Measurements from ENCODE around the gene CTBS. TPM values are rescaled to one million over a fixed set of nuclear protein-coding genes. Genes with fewer than 3 reads are reported as not detected.

Gene CTBS
- total RNA-seq, 4 donors from 2014 or later = 3.8 to 25.7 (median 16.2) TPM

- in situ Hi-C loops (cut with MboI; ENCODE audit: low pct_ligation_motif_present in 1 of 4, low pct_unique_long_range_greater_than_20kb in 1 of 4, low sequenced_read_pairs in 3 of 4) (no loop called here), intact Hi-C loops (cut with DNase I; ENCODE audit: low total_unique reads) (loop anchor here (10.0 kb wide), 2 partner anchors 68 to 98 kb away; partner anchors contain the start of gene CTBS)
- Histone ChIP-seq H3K4me1 (peaks cover 15 to 38% (median 27%) of the 10 kb centered on the region in 4 donors), H3K27ac (peak overlapping the region; percentile 96 to 99 (median 97)), H3K4me3 (peak overlapping the region; percentile 63 to 93 (median 74)), H3K36me3 (no peaks in the 10 kb centered on the region), H3K27me3 (no peaks in the 10 kb centered on the region), H3K9me3 (no peaks in the 10 kb centered on the region)
- TF ChIP-seq POLR2AphosphoS5 (IDR thresholded peaks at IDR 0.05) (peak in 1 of 3 donors; percentile 13), CTCF (IDR thresholded peaks at IDR 0.05) (no peak)
- 10 to 29% methylated on average over 11 to 26 of the region's 26 CpGs for WGBS, 2 donors (ENCODE audit: low coverage in 1 of 2)
- DNase-seq = no peak
These were observed 67.3 kb downstream of the CTBS start for GRCh38 chr1:84506729-84507453.

- Histone ChIP-seq H3K27ac (peak within 1 kb of the TSS; percentile 96 to 99 (median 97)), H3K9me3 (no peaks in the 10 kb centered on the region), H3K36me3 (no peaks in the 10 kb centered on the region), H3K4me3 (peak within 1 kb of the TSS; percentile 63 to 93 (median 74)), H3K27me3 (no peaks in the 10 kb centered on the region), H3K4me1 (peaks cover 15 to 45% (median 31%) of the 10 kb centered on the region in 4 donors)
- intact Hi-C loops (cut with DNase I; ENCODE audit: low total_unique reads) = loop anchor here (10.0 kb wide), 2 partner anchors 69 to 99 kb away; partner anchors contain the start of gene CTBS
- in situ Hi-C loops (cut with MboI; ENCODE audit: low pct_ligation_motif_present in 1 of 4, low pct_unique_long_range_greater_than_20kb in 1 of 4, low sequenced_read_pairs in 3 of 4) = no loop called here
- WGBS, 2 donors (ENCODE audit: low coverage in 1 of 2) = 1 to 20% methylated on average over 1 to 56 of the region's 60 CpGs
- DNase-seq = peak; percentile 99
- TF ChIP-seq CTCF (IDR thresholded peaks at IDR 0.05) = no peak
- peak; percentile 97 for TF ChIP-seq POLR2A (IDR thresholded peaks at IDR 0.05)
- TF ChIP-seq POLR2AphosphoS5 (IDR thresholded peaks at IDR 0.05) = peak; percentile 80 to 91 (median 86)
- TF ChIP-seq EP300 (IDR thresholded peaks at IDR 0.05; ENCODE audit: low read depth) = no peak
These were observed 68.1 kb downstream of the CTBS start, which contains the start of the genes GNG5 and SPATA1 for GRCh38 chr1:84506002-84506728. GNG5 (minus strand) TSS chr1:84506581; CDS start chr1:84506091, 490 bp downstream. SPATA1 (plus strand) TSS chr1:84506386; CDS start chr1:84516360, 9,974 bp downstream.

DNA sequence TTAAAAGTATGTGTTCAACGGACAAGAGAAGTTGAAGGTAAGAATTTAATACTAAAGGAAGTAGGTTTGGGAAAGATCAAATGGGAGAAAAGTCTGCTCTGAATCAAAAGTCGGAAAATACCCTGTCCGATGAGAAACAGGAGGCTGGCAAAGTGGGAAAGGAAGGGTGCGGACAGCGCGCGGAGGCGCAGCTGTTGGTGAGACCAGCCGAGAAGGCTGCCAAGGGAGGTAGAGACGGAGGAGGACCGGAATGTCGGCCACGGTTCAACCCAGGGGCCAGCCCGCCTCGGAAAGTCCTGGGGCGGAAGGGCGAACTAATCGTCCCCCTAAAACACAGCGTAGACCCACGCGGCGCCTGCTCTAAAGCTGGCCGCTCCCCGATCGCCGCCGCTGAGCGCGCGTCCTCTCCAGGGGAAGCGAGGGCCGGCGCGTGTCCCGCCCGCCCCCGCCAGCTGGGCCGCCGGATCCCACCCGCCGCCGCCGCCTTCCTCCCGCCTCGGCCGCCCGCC, 68.7 kb downstream of the CTBS start:
- H3K9me3 ChIP-seq = no peaks in the 10 kb centered on the region
- H3K4me1 ChIP-seq = peaks cover 19 to 51% (median 37%) of the 10 kb centered on the region in 4 donors
- DNase-seq = no peak

More for the DNA sequence above, 68.7 kb downstream of the CTBS start:
- intact Hi-C loops (cut with DNase I; ENCODE audit: low total_unique reads) = loop anchor here (10.0 kb wide), 2 partner anchors 69 to 99 kb away; partner anchors contain the start of gene CTBS
- H3K27ac ChIP-seq = peak overlapping the region; percentile 96 to 99 (median 97)
- in situ Hi-C loops (cut with MboI; ENCODE audit: low pct_ligation_motif_present in 1 of 4, low pct_unique_long_range_greater_than_20kb in 1 of 4, low sequenced_read_pairs in 3 of 4) = no loop called here
- H3K27me3 ChIP-seq = no peaks in the 10 kb centered on the region
- no peak for TF ChIP-seq POLR2A (IDR thresholded peaks at IDR 0.05)
- no peak for TF ChIP-seq CTCF (IDR thresholded peaks at IDR 0.05)
- no peak for TF ChIP-seq POLR2AphosphoS5 (IDR thresholded peaks at IDR 0.05)
- no peak for TF ChIP-seq EP300 (IDR thresholded peaks at IDR 0.05; ENCODE audit: low read depth)
- H3K36me3 ChIP-seq = peaks cover 0 to 6% (median 0%) of the 10 kb centered on the region in 4 donors
- WGBS, 2 donors (ENCODE audit: low coverage in 1 of 2) = 1% methylated on average over 11 to 45 of the region's 47 CpGs
- H3K4me3 ChIP-seq = peak overlapping the region; percentile 63 to 93 (median 74)
